ENCODE results near the gene GAR1.
A peak's percentile ranks its signal among the peaks of the same experiment; 100 is the strongest.
"Not testable (repeated sequence)": the region's sequence is repeated elsewhere in the genome, so short reads cannot be mapped to it uniquely, and the experiment has no call there.

The GAR1 gene

DNA sequence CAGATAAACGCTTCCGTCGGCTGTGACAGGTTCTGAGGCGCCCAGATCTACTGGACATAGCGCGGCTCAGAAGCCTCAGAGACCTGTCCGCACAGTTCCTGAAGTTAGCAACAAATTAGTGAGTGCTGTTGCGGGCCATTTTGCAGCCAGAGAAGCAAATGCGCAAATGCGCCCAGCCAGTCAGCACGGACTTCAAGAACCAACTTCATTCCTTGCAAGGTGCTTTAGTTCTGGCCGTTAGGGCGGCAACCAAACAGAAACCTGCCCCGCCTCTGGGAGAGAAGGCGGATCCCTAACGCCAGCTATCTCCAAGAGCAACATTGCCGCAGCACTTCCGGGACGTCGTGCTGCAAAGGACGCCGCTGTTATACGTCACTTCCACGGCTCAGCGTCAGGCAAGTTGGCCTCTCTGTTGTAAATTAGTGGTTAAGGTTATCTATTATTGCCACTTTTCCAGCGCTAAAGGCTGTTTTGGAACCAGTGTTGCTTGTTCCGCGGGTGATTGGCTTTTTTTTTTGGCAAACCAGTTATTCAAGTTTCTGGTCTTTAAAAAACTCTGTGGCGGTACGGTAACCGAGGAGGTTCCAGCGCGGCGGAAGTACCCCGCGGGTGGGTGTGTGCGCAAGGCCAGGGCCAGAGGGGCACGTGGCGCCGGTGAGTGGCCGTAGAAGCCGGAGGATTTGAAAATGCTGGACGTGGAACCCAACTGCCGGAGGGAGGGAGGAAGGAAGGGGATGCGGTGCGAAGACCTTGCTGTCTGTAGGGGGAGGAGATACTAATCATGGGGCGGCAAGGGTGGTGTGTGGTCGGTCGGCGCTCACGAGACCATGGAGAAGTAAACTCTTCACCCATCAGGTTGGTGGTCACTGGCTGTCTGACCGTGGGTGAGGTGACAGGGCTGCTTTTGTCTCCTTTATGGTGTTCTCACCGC lies at the start of gene GAR1:
TSS of gene GAR1 (plus strand) at position 612 of the 931 bp plus-strand sequence. CDS start 403 bp downstream, outside the sequence.
- peak; percentile 87 to 89 for DNase-seq

DNA sequence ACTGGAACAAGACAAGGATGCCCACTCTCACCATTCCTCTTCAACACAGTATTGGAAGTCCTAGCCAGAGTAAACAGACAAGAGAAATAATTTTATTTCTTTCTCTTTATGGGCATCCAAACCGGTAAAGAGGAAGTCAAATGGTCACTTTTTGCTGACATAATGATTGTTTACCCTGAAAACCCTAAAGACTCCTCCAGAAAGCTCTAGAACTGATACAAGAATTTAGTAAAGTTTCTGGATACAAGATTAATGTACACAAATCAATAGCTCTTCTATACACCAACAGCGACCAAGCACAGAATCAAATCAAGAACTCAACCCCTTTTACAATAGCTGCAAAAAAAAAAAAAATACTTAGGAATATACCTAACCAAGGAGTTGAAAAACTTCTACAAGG lies 33.5 kb upstream of the GAR1 start:
- DNase-seq = not testable (repeated sequence)

DNA sequence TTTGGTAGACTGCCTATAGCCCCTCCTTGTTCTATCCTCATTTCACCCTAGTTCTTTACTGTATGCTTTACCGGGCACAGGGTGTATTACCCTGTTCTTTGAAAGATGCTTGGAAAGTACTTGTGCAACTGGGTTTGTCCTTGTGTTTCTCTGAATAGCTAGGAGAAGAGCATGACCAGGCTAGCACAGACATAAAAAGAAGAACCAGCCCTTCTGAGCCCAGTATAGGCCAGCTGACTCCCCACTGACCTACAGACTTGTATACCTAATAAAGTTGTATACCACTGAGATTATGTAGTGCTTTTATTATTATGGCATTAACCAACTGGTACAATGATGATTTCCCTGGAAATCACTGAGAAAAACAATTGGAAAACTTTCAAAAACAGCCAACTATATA lies 28.7 kb upstream of the GAR1 start:
- DNase-seq = no peak

DNA sequence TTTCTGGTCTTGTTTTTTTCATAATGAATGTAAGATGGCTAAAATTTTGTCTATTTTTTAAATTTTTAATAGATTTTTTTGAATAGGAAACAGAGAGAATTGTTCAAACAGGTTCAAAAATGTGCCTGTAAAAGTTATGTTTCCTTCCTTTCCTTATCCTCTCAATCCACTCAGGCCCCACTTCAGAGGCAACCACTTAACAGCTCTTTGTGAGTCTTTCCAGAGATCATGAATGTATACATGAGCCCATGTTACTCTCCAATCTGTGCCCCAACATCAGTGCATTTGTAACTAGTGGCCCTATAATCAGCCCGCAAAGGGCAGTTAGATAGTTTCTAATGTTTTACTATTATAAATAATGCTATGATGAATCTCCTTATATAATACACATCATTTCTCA lies 27.8 kb upstream of the GAR1 start:
- DNase-seq = no peak

DNA sequence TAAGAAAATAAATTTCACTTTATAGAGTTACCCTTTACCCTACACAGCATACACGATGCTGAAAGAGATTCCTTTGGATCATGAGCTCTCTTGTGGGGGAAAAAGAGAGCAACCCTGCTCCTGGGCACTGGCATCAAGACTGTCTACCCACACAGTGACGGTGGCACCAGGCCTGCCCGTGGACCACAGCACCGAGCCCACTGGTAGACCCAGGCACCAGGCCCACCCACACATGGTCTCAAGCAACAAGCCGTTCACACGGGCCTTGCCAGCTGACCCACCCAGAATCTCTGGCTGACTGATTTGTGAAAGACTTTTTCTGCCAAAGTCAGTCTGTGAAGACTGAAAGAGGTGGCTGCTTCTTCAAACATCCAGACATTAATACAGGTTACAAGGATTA lies 20.5 kb upstream of the GAR1 start:
- no peak for DNase-seq

DNA sequence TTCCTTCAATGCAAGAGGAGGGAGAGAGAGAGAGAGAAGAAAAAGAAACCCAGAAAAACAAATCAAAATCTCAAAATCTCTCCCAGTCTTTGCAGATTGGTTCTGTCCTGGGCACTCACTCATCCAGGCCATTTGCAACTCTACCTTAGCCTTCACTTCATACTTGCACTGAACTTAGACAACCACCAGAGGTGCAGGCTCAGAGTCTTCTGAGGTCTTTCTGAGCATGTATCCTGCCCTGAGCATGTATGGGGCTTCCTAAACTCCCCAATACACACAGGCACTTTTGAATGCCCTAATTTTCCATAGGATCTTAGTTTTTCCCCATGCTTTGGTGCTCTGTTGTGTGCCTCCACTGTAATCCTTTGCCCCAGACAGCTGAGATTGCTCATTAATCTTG lies 16.7 kb upstream of the GAR1 start:
- no peak for DNase-seq

DNA sequence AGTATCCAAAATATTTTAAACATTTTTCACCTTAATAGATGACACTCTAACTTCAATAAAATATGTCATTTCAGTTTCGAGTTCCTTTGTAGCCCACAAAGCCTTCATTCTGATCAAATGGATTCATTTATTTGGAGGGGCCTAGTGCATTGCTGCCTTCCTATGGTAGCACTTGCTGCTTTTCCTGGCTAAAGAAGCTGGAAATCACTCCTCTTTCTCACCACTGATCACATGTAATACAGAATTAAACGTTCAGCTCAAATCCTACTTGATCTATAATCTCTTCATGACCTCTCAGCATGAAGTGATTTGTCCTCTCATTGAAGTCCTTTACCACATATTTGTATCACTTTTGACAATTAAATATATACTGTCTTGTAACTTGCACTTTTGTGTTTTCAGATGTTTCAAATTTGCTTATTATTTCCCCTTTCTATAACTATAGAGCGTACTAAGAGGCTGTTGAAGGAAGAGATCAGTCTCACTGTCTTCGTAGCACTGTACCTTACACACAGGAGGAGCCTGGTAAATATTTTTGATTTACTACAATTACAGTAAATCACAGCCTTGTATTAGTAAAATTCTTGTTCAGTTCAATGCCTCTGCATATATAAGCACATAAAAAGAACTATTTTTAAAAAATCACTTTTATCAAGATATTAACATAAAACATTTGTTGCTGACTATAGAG lies 14.3 kb upstream of the GAR1 start:
- no peak for DNase-seq

DNA sequence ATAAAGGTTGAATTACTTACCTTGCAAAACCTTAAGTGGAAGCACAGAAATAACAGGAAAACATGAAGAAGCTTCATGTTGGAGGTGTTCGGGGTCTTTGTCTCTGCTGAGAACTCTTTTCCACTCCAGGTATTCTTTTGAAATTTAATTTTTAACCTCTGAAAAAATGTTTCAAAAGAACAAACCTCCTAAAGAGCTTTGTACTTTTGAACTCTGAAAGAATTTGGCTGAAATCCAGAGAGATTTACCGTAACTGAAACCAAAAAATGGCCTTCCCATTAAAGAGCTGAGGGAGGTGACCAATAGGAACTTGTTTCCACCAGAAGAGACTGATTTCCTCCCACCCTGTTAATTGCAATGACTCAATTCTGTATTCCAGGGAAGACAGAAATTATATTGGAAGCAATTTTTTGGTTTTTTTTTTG lies 13.7 kb upstream of the GAR1 start, which contains the start of gene CFI:
TSS of gene CFI (minus strand) at position 105 of the 425 bp plus-strand sequence. CDS start at position 77, 28 bp downstream.
- no peak for DNase-seq

DNA sequence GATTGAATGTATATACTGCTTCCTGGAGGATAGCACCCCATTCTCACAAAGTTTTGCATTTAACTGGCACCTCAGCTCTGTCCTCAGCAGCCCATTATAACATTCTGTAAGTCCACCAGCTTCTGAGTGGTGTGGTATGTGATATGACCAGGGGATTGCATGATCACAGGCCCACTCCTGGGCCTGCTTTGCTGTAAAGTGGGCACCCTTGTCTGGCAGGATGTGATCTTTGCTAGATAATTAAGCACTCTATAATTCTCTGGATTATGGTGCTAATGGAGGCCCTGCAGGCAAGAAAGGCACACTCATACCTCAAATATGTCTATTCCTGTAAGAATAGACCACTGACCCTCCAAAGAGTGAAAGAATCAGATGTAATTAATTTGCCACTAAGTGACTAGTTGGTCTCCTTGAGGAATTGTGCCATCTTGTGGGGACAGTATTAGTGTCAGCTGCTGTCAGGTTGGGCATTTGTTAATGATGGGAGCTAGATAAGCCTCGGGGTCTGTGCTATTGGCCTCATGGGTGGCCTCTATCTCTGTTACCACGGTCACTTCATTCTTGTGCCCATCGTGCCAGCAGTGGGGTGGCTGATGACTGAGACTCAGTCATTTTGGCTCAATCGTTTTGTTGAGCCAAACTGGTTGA lies 11.5 kb upstream of the GAR1 start:
- no peak for DNase-seq

DNA sequence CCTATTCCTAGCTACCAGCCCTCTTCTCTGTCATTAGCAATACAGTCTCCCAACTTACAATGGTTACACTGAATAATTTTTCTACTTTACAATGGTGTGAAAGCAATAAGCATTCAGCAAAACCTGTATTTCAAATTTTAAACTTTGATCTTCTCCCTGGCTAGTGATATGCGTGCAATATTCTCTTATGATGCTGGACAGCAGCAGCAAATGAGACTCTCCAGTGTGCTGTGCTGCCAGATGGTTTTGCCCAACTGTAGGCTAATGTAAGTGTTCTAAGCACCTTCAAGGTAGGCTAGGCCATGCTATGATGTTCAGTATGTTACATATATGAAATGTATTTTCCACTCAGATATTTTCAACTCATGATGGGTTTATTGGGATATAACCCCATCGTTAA lies 5.9 kb upstream of the GAR1 start:
- no peak for DNase-seq

DNA sequence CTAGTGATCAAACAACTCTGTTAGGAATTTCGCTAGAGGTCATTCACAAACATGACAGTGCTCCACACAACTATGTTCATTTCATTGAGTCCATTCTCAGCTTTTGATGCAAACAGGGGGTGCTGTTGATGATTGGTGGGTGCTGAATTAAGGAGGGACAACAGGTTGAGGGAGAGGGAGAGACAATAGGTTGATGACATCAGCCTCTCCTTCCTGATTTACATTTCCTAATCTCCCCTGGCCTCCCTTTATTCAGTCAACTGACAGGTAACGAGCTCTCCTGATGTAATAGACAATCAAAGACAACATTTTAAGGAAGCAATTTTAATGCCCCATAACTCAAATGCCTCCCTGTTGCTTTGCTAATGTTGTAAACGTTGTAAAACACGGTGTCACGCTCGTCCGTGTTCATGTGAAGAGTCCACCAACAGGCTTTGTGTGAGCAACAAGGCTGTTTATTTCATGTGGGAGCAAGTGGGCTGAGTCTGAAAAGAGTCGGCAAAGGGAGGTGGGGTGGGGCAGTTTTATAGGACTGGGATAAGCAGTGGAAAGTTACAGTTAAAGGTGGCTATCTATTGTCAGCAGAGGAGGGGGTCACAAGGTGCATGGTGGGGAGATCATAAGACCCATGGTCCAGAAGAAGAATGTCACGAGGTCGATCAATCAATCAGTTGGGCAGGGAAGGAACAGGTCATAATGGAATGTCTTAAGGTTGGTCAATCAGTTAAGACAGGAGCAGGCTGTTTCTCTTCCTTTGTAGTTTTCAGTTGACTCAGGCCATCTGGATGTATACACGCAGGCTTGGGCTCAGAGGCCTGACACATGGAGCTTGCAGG lies 4.8 kb upstream of the GAR1 start:
- DNase-seq = no peak

DNA sequence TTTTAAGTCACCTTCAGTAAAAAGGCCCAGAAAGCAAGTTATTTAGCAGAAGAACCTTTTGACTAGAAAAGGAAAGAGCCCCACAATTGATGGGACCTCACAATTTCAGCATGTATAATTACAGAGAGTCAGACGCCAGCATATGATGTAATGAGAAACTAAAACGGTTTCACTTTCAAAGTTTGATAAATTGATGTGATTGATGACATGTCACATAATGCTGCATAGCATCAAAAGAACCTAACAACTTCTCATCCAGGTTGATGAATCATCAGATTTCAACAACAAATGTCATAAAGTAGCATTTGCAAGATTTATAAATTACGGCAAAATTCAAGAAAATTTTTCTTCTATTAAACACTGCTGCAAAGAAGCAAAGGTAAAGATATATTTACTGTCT lies 3.9 kb upstream of the GAR1 start:
- no peak for DNase-seq

DNA sequence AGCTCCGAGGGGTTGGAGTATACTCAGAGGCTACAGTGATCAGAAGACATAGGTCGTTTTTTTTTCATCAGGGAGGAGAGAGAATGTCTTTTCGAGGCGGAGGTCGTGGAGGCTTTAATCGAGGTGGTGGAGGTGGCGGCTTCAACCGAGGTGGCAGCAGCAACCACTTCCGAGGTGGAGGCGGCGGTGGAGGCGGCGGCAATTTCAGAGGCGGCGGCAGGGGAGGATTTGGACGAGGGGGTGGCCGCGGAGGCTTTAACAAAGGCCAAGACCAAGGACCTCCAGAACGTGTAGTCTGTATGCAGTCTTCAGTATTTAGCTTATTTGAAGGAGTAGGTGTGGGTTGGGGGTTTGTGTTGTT lies 500 bp downstream of the GAR1 start:
- DNase-seq = peak; percentile 53 to 60

DNA sequence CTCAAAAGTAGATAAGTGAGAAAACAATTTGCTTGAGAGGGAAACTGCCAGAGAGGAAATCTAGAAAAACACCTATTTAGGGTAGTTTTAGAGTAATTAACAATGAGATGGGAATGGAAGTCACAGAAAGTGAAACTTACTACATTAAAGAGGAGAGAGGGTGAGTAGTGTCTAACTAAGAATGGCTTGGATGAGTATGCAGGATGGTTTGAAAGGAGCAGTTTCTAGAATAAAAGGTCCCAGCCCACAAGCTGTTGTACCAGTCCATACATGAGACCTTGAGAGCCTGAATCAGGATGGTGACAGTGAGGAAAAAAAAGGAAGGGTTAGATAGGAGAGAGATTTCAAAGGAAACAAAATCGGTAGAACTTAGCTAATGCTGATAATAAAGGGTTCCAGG lies 1.3 kb downstream of the GAR1 start:
- DNase-seq = no peak

DNA sequence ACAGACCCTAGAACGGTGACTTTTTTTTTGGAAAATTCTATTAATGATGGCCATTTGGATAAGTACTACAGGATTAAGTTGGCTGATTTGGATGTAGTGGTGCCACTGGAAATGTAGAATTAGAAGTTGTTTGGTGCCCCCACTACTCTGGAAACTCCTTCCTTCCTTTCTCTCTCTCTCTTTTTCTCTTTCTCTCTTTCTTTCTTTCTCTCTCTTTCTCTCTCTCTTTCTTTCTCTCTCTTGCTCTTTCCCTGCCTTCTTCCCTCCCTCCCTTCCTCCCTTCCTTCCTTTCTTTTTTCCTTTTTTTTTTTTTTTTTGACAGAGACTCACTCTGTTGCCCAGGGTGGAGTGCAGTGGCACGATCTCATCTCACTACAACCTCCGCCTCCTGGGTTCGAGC lies 2.7 kb downstream of the GAR1 start:
- DNase-seq = no peak

DNA sequence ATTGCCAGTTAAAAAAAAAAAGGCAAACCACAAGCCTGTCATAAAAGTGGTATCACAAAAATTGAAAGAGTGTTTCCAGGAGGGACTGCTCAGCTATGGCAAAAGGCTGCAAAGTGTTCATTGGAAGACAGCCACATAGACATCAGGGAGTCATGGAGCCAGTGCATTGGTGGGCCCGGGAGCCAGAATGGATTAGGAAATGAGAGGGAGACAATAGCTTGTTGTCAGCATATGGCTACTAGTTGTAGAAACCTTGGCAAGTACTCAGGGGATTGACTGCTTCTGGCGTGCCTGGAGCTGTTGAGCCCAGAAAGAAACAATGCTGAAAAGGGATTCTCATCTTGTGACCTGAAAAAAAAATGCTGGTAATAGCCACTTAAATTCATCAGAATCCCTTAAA lies 5.0 kb downstream of the GAR1 start:
- DNase-seq = no peak

DNA sequence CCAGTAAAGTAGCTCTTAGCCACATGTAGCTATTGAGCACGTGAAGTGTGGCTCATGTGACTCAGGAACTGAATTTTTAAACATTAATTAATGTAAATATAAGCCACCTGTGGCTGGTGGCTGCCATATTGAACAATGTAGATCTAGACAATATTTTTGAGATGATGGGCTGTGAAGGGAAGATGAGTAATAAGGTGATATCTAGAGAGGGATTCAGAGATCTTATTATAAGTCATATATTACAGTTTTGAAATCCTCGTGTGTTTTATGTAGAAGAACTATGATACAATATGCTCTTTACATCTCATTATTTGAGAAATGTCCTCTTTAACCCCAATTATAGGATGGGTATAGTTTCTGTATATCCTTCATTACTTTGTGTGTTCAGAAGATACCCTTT lies 5.6 kb downstream of the GAR1 start:
- no peak for DNase-seq

DNA sequence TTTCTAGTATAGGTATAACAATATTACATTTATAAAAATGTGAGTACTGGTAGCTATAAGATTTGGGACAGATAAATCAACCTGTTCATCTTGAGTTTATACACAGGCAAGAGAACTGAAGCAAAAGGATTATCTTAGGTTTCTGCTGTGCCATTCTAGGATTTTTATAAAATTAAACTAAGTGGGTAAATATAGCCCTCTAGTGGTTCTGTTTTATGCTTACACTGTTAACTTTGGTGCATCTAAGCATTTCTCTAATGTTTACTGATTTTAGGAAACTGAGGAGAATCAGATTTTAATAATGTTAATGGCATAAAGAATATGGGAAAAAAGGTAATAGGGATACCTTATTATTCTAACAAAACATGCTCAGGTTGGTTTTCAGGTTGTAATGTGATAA lies 11.2 kb downstream of the GAR1 start:
- no peak for DNase-seq

DNA sequence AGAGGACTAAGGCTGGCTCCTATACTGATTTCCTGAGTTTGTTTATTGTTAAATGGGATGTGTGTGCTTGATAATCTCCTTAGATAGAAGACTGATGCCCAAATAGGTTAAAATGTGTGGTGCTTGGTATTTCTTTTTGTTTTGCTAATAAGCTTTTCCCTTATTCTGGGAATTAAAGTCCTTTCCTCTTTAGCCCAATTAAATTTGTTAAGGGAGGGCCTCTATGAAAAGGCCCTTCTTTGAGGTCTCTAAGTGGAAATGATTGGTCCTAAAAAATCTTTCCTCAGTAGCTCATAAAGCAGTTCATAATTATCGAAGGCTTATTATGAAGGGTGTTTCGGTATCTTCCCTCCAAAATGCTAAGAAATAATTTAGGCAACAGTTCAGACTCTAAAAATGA lies 12.1 kb downstream of the GAR1 start, which contains the start of gene RRH:
TSS of gene RRH (plus strand) at position 301 of the 400 bp plus-strand sequence. CDS start at position 357, 56 bp downstream.
- no peak for DNase-seq

DNA sequence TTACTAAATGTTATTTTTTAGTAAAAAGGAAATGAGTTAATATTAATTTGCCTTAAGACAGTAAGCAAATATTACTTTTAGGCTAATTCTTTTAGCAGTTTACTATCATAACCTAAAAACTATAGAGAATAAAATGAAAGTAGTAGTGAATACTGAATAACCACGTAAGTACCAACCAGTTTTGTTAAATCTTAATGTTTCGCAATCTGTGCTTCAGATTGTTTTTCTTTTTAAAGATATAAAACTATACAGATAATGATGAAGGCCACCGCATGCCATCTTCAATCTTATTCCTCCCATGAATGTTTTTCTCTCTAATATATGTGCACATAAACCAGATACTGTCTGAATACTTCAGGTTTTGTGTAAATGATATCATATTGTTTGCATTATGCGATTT lies 18.2 kb downstream of the GAR1 start:
- no peak for DNase-seq

DNA sequence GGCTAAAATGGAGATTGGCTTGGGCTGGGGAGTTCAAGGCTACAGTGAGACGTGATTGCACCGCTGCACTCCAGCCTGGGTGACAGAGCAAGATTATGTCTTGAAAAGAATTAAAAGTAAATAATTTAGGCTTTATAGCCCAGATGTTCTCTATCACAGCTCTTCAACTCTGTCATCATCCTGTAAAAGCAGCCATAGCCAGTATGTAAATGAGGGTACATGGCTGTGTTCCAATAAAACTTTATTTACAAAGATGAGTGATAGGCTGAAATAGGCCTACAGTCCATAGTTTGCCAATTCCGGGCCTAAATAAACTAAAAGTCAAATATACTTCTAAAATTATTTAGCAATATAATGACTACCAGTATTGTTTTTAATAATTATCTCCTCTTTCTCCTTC lies 21.4 kb downstream of the GAR1 start:
- no peak for DNase-seq

DNA sequence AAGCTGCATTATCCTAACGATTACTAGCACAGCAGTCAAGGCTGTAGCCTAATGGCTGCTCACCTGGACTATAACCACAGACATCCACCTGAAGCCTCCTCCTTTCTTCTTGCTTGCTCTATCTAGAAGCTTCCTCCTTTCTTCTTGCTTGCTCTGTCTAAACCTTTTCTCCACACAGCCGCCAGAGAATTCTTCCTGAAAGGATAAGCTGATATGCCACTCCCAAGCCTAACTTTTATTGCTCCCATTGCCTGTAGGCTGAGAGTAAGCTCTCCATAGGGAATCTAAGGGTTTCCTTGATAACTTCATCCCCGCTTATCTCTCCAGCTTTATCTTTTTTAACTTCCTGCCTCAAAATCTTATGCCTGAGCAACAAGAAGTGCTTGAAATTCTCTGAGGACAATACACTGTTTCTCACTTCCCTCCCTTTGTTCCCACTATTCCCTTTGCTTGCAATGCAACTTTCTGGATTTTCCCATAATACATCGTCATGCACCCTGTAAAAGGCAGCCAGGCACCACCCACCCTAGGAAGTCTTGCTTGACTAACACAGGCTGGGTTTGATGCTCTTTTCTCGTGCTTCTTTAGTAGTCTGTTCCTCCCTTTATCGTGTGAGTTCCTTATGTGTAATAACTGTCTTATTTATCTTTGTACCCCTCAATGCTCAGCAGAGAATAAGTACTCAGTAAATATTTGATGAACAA lies 31.0 kb downstream of the GAR1 start:
- DNase-seq = no peak
